GM12801 (cell line): Measurements from ENCODE around the gene RWDD4.

ENCODE experiments used
- CTCF ChIP-seq: IDR thresholded peaks from one replicate; pipeline ENCODE4 v1.5.1; 2011; ENCODE audit warnings: control low read depth; ENCODE audit not compliant: insufficient read length; ENCODE audit errors: extremely low read depth

RWDD4 gene

GRCh38 chr4:183659872-183660242 is 872 bp upstream of the RWDD4 start:
- TF ChIP-seq CTCF = no peak

- TF ChIP-seq CTCF = no peak
These were observed 490 bp downstream of the RWDD4 start for GRCh38 chr4:183658362-183659028.

- no peak for TF ChIP-seq CTCF
These were observed 1.4 kb downstream of the RWDD4 start for GRCh38 chr4:183657564-183657963.

GRCh38 chr4:183645326-183645725 is 13.7 kb downstream of the RWDD4 start:
- no peak for TF ChIP-seq CTCF

- TF ChIP-seq CTCF = no peak
These were observed 19.7 kb downstream of the RWDD4 start for GRCh38 chr4:183639291-183639690.

GRCh38 chr4:183638436-183638835 is 20.5 kb downstream of the RWDD4 start:
- no peak for TF ChIP-seq CTCF

GRCh38 chr4:183637461-183637860 is 21.5 kb downstream of the RWDD4 start:
- no peak for TF ChIP-seq CTCF

- TF ChIP-seq CTCF = no peak
These were observed 22.1 kb downstream of the RWDD4 start for GRCh38 chr4:183636923-183637322.
